CD4-positive, alpha-beta T cell treated with Interleukin-15 for 1 hour (primary cell): ENCODE measurements around the gene LHX3.
A peak's percentile ranks its signal among the peaks of the same experiment; 100 is the strongest.

Source experiments
- DNase-seq: peaks from one replicate; pipeline ENCODE4 v3.0.0-alpha.2; 2020

Gene LHX3

GRCh38 chr9:136172412-136173079 lies 32.4 kb downstream of the LHX3 start:
- no peak for DNase-seq

- DNase-seq = no peak
Observed at GRCh38 chr9:136171801-136172411, 33.0 kb downstream of the LHX3 start.

DNA sequence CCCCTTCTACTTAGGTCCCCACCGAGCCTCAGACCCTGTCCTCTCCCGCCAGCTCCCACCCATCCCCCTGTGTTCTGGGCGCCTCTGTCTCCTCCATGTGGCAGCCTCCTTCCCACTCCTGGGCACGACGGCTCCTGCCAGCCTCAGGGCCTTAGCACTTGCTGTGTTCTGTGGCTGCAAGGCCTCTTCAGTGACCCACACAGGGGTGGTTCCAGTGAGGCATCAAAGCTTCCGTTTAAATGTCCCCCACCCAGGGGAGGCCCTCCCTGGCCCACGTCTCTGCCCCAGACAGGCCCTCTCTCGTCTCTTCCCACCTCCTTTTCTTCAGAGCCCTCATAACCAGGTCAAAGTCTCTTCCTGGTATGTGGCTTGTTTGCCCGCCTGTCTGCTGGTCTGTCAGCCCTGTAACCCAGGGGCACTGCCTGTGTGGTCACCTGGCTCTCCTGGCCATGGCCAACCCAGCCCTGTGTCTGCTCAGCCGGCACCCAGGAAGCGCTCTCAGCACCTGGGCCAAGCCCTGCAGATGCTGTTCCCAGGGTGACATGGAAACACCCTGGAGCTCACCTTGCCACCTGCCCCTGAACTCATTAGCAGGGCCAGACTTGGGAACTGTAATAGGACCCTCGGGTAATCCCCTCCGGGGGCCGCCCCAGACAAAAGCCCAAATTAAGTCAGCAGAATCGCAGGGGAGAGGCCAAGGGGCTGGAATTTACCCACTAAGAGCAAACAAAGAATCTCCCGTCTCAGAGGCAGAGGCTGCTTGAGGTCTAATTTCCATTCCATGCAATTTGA lies 33.7 kb downstream of the LHX3 start:
- no peak for DNase-seq

GRCh38 chr9:136170006-136170901 lies 34.7 kb downstream of the LHX3 start:
- DNase-seq = peak; percentile 37

- no peak for DNase-seq
Observed at GRCh38 chr9:136169495-136169894, 35.4 kb downstream of the LHX3 start.

DNA sequence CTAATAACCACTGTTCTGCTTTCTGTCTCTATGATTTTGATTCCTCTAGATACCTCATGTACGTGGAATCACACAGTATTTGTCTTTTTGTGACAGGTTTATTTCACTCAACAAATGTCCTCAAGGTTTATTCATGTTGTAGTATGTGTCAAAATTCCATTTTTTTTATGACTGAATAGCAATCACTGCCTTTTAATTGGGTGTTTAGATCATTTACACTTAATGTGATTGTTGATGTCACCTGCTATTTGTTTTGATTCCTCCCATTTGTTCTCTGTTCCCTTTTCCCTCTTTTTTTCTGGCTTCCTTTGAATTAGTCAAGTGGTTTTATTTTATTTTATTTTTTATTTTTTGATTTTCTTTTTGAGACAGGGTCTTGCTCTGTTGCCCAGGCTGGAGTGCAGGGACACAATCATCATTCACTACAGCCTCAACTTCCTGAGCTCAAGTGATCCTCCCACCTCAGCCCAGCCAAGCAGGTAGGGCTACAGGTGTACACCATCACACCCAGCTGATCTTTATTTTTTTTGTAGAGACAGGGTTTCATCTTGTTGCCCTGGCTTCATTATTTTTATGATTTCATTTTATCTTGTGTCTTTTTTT lies 41.6 kb downstream of the LHX3 start:
- no peak for DNase-seq

- DNase-seq = no peak
Observed at GRCh38 chr9:136160995-136161610, 43.8 kb downstream of the LHX3 start.

DNA sequence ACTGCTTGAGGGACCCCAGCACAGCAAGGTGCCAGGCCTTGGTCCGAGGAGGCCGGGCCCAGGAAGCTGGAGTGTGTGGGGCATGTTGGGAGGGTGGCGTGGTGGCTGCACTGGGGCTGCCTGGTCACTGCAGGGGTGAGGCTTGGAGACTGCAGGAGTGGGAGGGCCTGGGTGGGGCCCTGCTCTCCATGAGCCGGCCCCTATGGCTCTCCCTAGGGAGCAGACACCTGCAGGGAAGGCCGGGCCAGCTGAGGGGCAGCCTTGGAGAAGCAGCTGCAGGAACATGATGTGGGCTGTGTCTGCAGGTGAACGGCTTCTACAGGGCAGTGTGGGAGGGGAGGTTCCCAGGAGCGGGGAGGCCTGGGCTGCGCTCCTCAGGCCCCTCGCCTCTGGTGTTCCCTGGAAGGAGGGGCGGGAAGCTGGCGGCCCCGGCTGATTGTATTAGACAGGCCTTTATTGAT lies 44.5 kb downstream of the LHX3 start:
- no peak for DNase-seq

DNA sequence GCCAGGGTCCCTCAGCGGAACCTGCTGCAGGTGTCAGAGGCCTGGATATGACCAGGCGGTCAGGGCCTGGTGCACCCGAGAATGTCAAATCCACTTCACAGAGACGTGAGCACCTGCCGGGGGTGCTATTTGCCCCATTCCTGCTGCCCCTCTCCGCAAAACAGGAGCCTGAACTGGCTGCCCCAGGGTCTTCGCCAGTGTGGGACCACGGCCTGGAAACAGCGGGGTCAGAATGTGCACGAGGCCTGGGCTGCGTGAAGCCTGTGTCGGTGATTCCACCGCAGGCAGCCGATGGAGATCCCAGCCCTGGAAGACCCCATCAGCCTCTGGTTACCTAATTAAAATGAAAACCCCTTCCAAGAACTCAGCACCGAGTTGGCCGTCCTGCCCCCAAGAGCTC lies 45.1 kb downstream of the LHX3 start:
- DNase-seq = no peak

DNA sequence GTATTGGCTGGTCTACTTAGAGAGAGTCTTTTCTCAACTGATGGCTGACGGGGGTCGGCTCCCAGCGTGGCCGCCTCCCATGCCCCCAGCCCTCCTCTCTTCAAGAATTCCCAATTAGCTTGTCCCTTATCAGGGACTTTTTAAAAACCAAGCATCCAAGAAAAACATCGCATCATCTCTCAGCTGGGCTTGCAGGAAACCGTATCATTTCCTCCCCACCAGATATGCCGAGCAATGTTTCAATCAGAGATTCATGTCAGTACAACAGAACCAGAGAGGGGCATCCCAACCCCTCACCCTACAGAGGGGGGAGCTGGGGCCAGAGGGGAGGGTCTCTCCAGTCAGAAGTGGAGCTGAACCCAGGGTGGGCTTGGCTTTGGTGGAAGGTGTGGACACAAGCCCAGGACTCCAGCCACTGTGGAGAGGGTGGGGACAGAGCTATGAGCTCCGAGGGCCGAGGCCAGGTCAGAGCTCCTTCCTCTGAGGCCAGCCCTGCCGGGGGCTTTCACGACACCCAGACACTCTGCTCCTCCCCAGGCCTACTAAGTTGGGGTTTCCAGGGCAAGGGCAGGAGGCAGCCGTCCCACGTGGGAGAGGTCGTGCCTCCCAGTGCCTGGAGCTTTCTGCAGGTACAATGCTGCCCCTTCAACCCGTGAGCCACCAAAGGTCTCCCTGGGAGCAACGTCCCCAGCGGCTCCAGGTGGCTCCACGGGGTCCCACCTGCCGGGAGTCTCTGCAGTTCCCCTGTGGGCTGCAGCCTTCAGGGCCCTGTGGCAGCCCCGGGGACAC lies 47.3 kb downstream of the LHX3 start:
- DNase-seq = no peak

DNA sequence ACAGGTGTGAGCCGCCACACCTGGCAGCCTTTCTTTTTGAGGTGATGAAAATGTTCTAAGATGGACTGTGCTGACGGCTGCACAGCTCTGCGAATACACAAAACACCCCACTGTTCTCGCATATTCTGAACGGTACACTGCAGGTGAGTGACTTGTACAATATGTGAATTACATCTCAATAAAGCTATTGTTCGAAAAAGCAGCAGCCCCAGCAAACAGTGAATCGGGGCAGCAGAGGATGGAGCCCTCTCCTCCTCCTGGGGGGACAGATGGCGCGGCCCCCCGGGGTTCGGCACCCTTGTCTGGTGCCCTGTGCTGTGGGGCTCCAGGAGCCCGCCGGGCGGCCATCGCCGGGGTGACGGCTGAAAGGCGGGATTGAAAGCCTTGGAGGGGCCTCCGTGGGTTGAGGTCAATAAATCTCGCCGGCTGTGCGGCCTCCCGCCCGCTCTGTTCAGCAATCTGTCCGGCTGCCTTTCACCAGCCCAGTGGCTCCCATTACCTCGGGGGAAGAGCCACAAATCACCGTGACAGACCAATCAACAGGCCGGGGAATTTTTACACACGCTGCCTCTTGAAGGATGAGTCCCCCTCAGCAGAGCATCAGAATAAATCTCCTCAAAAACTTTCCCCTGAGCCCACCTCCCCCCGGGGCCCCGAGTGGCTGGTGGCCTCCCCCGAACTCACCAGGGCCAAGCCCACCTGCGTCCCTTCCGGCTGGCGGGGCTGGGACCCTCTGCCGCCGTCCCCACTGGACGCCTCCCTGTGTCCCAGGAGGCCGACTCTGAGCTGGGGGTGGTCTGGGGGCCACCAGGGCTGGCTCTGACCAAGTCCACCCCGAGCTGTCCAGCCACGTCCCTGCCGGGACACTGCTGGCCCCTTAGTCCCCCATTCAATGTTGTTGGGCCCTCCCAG lies 48.5 kb downstream of the LHX3 start:
- no peak for DNase-seq

DNA sequence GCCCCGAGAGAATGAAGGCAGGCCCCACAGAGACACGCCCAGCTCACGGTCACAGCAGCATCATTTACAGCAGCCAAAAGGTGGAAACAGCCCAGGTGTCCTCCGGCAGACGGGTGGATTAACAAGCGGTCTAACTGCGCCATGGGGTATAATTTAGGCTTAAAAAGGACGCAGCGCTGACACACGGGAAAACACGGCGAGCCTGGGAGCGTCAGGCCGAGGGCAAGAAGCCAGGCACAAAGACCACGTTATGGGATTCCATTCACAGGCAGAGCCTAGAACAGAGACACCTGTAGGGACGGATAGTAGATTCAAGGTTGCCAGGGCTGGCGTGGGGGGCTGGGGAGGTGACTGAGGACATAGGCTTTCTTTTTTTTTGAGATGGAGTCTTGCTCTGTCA lies 49.4 kb downstream of the LHX3 start:
- DNase-seq = no peak

- DNase-seq = no peak
Observed at GRCh38 chr9:136154943-136155342, 50.0 kb downstream of the LHX3 start.

DNA sequence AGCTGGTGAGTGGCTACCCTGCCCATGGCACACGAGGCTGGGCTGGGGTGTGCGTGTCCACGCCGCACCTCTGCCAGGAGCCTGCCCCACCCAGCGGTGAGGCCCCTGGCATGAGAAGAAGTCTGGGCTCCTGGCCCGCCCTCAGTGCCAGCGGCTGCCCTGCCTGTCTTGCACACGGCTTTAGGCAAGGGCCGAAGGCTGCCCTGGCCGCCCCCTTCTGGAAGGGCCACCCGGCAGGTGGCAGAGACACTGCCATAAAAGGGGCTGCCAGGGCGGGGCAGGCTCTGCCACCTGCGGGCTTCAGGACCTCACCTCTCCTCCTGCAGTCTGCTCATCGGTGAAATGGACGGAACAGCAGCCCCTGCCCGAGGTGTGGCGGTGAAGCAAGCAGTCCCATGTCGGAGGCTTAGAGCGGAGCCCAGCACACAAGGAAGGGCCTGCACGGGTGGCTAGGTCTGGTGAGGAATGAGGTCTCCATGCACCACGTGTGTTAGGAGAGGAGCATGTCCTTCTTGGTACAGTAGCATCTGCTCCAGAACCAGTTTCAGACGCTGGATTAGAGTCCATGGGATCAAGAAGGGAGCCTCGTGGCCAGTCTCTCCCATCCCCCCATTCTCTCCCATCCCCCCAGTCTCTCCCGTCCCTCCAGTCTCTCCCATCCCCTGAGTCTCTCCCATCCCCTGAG lies 51.4 kb downstream of the LHX3 start:
- DNase-seq = no peak

GRCh38 chr9:136152931-136153330 lies 52.0 kb downstream of the LHX3 start:
- no peak for DNase-seq

DNA sequence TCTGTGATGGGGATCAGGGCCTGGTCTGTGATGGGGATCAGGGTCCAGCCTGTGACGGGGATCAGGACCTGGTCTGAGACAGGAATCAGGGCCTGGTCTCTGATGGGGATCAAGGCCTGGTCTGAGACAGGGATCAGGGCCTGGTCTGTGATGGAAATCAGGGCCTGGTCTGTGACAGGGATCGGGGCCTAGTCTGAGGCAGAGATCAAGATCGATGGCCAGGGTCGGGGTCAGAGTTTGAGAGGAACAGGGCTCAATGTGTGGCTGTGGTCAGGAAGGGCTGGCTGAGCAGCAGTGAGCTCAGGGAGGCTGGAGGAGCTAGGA lies 52.4 kb downstream of the LHX3 start:
- DNase-seq = no peak

DNA sequence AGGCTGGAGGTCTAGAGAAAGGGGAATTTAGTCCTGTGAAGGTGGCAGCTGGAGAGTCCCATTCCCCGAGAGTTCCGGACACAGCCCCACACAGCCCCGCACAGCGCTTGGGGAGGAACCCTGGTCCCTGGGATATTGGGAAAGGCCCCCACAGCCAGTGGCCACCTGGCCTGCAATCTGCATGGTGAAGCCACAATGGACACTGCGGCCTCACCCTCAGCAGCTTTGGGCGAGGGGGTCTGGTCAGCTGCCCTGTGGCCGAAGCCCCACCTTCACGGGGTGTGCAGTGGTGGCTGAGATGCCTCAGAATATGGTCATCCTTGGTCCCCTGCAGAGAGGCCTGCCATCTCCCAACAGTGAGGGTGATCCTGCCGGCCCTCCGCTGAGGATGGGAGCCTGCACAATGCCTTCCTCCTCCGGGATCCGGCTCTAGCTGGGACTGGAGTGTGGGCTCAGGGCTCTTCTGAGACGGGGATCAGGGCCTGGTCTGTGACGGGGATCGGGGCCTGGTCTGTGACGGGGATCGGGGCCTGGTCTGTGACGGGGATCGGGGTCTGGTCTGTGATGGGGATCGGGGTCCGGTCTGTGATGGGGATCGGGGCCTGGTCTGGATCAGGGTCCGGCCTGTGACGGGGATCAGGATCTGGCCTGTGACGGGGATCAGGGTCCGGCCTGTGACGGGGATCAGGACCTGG lies 52.9 kb downstream of the LHX3 start:
- DNase-seq = no peak

DNA sequence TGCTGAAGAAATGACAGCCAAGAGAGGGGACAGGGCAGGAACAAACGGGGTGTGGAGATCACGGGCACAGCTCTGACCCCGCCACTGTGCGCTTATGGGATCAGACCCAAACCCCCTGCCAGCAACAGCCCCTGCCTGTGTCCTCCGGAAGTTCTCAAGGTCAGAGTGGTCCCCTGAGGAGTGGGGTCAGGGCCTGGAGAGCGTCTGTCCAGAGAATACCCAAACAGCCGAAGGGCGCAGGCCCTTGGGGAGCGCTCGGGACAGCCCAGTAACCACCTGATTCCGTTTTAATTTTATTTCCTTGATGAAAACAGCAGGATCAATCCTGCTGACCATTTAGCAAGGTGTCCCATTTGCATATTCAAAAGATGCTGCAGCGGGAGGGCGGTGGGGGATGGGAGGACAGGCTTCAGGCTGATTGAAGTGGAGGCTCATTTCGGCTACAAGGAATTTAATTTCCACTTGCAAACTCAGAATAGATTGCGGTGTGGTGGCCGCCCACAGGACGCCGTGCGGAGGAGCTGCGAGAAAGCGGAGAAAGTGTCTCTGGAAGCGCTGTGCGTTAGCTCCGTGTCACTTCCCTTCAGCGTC lies 53.6 kb downstream of the LHX3 start:
- no peak for DNase-seq
